ENCODE measurements around the gene CHID1.

GRCh38 chr11:829847-830294 lies 80.7 kb downstream of the CHID1 start:
- TF ChIP-seq JUND (IDR thresholded peaks at IDR 0.05; ENCODE audit: low read length), result no peak
- no peak for TF ChIP-seq CTCF (IDR thresholded peaks at IDR 0.05; ENCODE audit: control extremely low read depth in 1 of 3, insufficient read depth in 1 of 3, low read depth in 1 of 3, low read length in 3 of 3)
- no peak for TF ChIP-seq EZH2 (IDR thresholded peaks at IDR 0.05; ENCODE audit: low read depth, low read length, severe bottlenecking)
- TF ChIP-seq RFX5 (IDR thresholded peaks at IDR 0.05; ENCODE audit: borderline replicate concordance, low read depth, low read length), result no peak
- TF ChIP-seq ZNF274 (IDR thresholded peaks at IDR 0.05; ENCODE audit: borderline replicate concordance, extremely low read depth, low read length), result no peak
- no peak for TF ChIP-seq HDAC6 (IDR thresholded peaks at IDR 0.05; ENCODE audit: low read depth, low read length)
- TF ChIP-seq SP1 (IDR thresholded peaks at IDR 0.05; ENCODE audit: low read depth, low read length), result no peak
- TF ChIP-seq MAFK (IDR thresholded peaks at IDR 0.05; ENCODE audit: low read depth, low read length), result no peak
- TF ChIP-seq POLR2AphosphoS5 (IDR thresholded peaks at IDR 0.05; ENCODE audit: low read depth, low read length), result no peak
